RPMI8226 (cell line): Measurements from ENCODE around the gene SLC9A5.

Experiments
- DNase-seq: peaks from one replicate; pipeline ENCODE4 v3.0.0-alpha.2; 2015

Gene SLC9A5

DNA sequence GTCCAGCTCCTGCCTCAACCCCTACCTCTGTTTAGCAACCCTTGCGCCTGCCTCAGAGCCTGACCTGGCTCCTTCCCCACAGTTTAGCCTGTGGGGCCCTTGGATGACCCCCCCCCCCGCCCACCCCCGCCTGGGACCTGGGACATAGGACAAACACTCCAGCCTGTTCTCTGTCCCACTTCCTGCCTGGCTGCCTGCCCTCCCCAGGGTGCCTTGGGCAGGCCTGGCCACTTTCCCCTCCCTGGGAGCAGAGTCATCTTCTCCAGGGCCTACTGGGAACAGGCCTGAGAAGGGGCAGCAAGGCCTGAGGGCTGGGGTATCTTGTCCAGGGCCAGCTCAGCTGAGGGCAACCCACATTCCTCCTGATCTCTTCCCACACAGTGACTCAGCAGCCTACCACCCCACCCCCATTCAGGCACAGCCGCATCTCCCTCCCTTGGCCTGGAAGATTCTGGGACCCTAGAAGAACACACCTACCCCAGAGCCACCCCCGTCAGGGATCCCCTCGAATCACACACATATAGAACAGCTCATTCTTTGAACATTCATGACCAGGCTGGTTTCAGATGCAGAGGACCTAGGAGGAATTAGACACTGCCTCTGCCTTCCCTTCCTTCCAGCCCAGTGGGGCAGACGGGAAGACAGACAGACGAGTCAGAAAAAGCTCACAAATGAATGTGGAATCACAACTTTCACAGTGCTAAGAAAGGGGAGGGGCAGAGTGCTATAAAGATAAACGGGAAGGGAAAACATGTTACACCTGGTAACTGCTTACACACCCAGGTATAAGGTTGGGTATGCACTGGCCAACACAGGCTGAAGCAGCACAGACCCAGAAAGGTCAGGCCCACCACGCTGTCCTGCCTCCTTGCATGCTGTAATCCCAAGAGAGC lies 7.5 kb upstream of the SLC9A5 start:
- no peak for DNase-seq

DNA sequence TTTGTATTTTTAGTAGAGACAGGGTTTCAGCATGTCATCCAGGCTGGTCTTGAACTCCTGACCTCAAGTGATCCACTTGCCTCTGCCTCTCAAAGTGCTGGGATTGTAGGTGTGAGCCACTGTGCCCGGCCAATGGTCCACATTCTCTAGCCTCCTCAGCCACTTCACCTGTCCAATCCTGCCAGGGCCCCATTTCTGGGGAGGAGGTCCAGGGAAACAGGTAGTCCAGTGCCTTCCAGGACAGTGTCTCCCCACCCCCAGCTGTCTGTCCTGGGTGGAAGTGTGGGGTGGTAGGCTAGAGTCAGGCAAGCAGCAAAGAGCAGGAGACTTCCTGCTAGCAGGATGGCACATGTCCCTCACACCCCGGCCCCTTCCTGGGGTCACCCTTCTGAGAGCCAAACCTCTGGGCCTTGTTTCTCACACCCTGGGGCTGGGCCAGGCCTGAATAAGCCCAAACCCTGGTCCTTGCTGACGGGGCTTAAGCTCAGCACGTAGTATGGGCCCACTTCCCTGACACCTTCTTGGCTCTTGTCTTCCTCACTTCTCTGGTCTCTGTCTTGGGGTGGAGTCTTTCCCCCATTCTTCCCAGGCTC lies 6.5 kb upstream of the SLC9A5 start:
- no peak for DNase-seq

DNA sequence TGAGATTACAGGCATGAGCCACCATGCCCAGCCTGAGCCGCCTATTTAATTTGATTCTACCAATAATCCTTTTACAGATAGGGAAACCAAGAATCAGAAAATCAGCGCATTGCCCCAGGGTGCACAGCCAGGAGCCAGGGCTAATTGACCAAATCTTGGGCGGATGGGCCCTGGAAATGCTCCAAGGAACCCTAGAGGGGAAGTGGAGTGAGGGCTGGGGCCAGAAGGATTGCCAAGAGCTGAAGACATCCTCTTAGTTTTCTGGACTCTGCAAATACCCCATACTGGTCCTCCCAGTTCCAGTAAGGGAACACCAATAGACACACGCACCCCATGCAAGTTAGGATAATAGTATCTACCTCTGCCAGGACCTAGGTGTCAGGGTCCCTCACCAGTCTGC lies 5.3 kb upstream of the SLC9A5 start:
- no peak for DNase-seq

DNA sequence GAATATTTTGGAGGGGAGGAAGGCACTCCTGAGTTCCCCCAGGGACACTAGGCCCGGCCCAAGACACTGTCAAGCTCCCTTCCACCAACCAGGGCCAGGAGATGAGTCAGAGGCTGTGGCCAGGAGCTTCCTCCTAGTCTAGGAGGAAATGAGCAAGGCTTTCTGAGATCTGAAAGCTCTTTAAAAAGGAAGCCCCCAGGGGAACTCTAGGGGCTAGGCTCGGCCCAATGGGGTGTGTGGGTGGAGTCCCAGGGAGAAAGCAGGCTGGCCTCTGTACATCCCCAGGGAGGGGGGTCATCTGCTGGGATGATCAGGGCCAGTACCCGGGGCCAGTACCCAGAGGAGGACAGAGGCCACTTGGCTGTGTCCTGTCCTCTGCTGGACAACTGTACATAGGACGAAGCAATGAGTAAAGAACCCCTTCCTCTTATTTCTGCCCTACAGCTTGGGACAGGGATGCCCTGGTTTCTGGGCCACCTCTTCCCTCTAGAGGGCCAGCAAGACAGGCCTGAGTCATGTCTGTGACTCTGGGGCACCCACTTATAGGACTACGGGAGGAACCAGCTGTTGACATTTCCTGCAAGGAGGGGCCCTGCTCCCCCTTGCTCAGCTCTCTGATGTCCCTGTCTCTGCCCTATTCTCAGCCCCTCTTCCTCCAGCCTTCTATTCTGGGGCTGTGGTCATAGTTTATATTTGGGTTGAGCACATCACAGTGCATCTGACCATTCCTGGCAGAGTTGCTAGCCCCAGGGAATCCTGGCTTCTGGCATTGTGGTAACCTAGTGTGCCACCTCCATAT lies 4.2 kb upstream of the SLC9A5 start:
- peak; percentile 82 for DNase-seq

DNA sequence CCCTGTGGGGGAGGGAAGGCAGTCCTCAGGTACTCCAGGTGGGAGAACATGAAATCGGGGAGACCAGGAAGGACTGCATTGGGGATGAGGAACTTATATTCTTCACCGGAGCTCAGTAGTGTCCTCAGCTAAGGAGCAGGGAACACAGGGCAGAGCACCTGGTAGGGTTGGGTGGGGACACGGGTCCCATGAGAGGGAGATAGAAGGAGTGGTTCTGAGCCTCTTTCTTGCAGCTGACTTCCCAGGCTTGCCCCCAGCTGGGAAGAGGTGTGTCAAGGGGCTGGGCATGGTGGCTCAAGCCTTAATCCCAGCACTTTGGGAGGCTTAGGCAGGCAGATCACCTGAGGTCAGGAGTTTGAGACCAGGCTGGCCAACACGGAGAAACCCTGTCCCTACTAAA lies 3.6 kb upstream of the SLC9A5 start:
- no peak for DNase-seq

DNA sequence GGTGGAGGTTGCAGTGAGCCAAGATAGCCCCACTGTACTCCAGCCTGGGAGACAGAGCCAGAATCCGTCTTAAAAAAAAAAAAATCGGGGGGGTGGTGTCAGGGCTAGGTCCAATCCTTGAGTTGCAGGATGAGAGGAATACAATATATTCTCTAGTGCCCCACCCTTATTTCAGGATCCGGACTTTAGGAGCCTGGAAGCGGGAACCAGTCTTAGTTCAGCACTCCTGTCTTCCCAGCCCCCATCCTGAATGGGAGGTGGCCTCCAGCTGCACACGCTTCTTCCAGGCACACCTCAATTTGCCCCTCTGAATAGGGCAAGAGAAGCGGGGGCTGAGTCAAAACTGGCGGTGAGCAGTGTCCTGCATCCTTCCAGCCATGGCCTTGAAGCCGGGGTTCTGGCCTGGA lies 3.1 kb upstream of the SLC9A5 start:
- DNase-seq, result no peak

DNA sequence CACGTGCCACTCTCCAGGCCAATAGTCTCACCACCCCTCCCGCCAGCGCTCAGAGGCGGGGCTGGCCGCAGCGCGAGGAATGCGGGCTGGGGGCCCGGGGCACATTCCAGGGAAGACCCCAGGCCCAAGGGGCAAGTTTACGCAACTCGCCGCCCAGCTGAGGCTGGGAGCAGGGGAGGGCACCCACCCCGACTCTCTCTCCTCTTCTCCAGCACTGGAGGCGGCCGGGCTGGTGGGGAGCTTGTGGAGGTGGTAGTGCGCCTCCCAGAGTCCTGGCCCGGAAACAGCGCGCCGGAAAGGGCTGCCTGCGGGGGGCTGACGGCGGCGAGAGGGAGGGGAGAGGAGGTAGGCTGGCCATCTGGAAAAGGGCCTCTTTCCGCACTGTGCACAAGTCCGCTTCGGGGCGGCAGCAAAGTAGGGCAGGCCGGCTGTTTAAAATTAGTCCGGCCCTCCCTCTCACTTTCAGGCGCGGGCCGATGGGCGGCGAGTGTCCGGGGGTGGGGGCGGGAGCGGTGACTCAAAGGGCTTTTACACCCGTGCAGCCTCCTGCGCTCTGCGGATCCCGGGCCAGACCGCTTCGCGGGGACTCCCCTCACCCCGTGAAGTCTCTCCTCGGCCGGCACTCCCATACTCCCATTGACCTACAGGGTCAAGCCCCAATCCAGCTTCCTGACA lies 2.6 kb upstream of the SLC9A5 start:
- DNase-seq, result peak; percentile 83

DNA sequence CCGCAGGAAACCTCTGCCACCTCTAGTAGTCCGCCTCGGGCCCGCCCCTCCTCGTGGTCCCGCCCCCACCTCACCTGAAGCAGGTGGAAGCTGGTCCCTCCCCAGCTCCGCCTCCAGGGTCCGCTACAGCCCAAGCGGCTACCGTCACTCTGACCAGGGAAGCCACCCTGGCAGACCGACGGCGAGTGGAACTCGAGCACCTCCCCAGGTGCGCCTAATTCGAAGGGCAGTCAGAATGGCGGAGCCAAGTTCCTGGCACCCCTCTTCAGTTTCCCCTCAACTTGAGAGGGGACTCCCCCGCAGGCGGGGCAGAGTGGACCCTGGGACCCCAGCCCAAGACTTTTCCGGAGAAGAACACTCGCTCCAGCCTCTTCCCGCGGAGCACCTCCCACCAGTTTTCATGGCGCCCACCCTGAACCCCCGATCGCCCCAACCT lies 2.0 kb upstream of the SLC9A5 start:
- DNase-seq, result peak; percentile 94

DNA sequence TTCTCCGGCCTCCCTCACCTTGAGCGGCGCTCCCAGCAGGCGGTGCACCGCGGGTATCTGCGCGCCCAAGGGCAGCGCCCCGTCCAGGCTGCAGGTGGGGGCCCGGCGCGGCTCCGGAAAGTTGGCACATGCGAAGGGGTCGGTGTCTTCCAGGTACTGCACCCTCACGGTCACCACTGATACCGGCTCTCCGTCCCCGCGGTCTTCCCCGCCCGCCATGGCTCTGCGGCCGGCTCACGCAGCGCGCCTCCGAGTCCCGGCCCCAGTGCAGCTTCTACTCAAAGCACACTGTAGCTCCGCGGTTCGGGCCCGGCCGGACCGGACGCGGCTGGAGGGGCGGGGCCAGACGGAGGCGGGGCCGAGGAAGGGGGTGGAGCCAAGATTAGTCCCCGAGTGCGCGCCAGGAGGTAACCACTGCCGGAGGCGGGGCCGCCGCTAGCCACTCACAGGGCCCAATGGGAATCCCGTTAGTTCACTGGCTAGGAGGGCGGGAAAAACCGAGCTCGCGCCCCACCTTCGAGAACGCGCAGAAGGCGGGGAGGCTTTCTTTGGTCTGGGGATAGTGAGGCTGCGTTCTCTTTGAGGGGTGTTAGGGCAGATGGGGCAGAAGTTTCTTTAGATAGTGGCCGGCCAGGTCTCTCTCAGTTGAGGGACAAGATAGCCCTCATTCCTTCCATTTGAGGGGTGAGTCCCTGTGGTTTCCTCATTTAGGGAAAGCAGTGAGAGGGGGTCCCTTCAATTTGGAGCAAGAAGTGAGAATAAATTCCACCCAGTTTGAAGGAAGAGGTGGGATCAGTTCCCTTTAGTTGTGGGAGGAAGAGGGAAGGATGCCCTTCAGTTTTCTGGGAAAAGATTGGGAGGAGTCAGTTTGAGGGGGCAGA lies 1.3 kb upstream of the SLC9A5 start, which contains the start of gene FHOD1:
FHOD1 (minus strand) TSS at position 290 of the 881 bp plus-strand sequence; CDS start at position 219, 71 bp downstream.
- DNase-seq, result peak; percentile 99

DNA sequence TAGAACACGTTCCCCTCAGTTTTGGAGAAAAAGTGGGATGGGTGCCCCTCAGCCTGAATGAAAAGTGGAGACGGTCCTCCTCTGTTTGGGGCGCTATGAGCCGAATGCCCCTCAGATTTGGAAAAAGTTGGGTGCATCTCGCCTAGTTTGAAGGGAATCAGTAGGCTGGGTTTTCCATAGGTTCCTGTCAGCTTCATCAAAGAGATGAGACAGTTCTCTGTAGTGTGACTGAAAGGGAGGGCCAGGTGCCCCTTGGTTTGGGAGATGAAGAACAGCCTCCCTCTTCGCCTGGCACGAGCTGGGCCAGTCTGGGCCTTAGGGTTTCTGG lies 742 bp upstream of the SLC9A5 start:
- DNase-seq, result no peak

DNA sequence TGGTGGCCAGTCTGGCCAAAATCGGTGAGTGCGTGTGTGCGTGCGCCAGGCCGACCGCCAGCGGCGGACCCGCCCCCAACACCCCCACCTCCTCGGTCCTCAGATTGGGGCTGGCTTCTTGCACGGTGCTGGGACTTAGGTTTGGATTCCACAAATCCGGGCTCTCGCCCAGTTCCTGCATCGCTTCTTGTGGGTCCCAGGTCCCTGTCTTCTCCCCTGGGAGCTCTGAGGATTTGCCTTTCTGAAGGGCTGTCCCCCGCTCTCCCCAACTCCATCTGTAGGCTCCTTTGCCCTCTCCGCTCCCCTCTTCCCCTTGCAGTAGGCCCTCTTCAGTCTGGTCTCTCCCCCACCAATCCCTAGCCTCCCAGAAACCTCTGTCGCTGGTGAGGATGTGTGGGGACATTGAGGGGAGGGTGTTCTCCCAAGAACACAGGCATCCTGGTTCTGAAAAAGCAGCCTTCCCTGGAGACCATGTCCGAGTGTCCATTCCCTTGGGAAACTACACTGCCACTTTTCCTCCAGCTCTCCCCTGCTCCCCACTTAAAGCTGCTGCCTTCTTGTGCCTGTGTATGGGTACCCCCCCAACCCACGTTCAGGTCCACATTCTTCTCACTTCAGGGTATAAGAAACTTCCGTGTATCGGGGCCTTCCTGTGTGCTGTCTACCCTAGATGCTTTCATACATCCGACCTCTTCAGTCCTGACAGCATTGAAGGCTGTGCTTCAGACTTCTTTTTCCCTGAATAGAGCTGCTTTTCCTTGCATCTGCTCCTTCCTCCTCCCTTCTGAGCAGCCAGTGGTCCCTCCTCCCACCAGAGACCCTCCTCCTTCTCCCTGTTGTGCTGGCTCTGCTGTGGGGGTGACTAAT lies 632 bp downstream of the SLC9A5 start:
- no peak for DNase-seq

DNA sequence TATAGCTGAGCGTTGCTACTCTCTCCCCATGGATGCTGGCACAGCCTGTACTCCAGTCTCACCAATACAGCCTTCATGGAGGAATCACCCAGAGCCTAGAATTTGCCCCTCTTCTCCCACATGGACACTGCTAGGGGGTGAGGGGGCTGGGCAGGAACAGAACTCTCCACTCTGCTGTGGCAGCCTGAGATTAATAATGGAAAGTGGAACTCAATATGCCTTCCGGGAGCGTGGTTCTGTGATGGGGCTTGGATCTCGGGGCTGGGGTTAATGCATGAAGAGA lies 1.2 kb downstream of the SLC9A5 start:
- DNase-seq, result no peak

DNA sequence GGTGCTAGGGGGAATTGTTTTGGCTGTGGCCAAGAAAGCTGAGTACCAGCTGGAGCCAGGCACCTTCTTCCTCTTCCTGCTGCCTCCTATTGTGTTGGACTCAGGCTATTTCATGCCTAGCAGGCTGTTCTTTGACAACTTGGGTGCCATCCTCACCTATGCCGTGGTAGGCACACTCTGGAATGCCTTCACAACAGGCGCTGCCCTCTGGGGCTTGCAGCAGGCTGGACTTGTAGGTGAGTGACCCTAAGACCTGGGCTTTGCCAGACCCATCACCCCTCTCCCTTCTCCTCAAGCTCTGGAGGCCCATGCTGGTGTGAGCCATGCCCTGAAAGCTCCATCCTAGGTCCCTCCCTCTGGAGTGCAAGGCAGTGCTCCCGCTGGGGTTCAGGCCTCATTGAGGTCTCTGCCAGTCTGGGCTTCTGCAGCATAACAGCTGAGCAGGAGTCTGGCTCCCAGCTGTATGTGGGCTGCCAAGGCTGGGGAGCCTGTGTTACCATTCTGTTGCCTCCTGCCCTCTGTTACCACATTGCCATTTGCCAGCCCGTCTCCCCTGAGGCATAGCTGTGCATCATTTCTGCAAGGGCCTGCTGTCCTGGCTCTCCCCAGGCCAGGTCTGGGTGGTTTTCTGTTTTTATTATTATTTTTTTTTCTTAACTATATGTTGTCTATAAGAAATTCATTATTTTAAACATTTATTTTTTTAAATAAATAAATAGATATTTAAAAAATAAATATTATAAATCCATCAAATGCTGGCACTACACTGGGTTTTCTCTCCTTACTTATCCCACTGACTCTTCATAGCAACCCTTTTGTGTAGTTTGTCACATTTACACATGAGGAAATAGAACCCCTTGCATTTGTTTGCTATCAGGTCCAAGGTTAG lies 4.1 kb downstream of the SLC9A5 start:
- no peak for DNase-seq

DNA sequence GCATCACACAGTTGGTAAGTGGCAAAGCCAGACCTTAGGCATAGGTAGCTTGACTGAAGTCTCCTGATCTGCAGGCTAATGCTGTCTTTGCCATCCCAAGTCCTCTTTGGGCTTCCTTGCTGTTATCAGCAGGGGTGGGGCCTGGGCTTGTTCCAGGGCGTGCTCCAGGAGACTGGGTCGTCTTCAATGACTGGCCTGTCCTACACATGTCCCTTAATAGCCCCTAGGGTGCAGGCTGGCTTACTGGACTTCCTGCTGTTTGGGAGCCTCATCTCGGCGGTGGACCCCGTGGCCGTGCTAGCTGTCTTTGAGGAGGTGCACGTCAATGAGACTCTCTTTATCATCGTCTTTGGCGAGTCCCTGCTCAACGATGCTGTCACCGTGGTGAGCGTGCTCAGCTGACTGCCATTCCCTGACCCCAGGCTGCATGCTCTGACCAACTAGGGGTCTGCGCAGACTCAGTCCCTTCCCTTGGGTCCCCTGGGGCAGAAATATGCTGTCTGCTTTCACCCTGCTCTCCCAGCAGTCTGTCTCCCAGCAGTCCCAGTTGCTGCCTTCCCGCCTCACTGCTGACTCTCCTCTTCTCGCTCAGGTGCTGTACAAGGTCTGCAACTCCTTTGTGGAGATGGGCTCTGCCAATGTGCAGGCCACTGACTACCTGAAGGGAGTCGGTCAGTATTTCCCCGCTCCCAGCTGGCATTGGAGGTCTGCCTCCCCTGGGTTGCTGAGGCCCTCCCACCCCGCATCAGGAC lies 6.2 kb downstream of the SLC9A5 start:
- no peak for DNase-seq

DNA sequence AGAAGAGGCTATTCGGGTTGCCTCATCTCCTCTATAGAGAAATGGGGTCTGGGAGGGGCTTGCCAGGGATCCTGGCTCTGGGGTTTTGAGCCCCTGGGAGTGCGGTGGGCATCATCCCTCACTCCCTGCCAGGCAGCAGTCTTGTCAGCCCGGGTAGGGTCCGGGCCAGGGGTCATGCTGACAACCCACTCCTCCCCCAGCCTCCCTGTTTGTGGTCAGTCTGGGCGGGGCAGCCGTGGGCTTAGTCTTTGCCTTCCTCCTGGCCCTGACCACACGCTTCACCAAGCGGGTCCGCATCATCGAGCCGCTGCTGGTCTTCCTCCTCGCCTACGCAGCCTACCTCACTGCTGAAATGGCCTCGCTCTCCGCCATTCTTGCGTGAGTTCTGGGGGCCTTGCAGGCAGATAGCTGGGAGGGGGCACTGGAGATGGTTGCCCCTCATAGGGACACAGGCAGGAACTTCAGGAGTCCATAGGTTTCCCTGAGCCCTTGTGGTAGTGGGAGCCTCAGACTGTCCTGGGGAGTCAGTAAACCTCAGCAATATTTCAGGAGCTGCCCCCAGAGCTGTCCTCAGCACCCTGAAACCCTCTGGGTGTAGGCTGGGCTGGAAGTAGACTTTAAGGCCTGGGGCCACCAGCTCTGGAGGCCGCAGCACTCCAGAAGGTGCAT lies 6.9 kb downstream of the SLC9A5 start:
- DNase-seq, result no peak

DNA sequence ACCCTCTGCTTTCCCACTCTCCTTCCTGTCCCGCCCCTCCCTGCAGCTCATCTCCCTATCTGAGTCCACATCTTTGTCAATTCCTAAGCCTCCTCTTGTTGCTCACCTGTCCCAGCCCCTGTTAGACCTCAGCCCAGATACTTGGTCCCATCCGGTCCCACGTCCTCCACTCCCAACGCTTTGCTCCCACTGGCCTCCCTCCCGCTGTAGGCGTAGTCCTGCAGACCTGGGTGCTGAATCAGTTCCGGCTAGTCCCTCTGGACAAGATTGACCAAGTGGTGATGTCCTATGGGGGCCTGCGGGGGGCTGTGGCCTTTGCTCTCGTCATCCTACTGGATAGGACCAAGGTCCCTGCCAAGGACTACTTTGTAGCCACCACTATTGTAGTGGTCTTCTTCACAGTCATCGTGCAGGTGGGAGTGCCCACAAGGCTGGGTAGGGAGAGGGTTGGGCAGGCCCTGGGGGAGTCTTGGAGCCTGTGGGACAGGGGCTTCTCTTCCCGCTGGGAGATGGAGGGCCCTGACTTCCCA lies 8.0 kb downstream of the SLC9A5 start:
- DNase-seq, result no peak

DNA sequence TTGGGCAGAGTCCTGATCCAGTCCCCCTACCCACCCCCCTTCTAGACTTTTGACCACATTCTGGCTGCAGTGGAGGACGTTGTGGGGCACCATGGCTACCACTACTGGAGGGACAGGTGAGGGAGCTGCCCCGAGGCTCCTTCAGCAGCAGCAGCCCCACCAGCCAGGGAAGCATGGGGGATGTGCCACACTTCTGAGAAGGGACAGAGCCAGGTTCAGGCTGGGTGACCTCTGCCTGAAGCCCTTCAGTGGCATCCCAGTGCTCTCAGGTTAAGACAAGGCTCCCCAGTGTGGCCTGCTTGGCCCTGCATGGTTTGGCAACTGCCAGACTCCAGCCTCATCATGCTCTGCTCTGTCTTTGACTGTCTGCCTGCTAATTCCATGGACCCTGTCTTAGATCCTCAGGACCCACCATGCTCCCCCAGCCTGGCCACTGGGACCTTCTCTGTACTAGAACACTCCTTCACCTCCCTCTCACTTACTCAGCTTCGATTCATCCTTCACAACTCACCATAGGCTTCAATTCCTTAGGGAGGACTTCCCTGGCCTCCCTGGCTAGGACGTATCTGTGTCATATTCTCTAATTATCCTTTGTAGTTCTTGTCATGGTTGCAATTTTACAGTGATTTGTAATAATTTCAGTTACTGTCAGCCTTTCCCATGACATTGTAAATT lies 8.8 kb downstream of the SLC9A5 start:
- no peak for DNase-seq
